HG03064 (cell line): ENCODE measurements around the gene B3GNT9.
A peak's percentile ranks its signal among the peaks of the same experiment; 100 is the strongest.

ENCODE experiments used
- ATAC-seq: cut with Tn5 transposase; IDR thresholded peaks from one replicate; pipeline ENCODE4 v1.9.1; 2021; ENCODE audit warnings: low read depth; ENCODE audit not compliant: unreplicated experiment

Gene B3GNT9

DNA sequence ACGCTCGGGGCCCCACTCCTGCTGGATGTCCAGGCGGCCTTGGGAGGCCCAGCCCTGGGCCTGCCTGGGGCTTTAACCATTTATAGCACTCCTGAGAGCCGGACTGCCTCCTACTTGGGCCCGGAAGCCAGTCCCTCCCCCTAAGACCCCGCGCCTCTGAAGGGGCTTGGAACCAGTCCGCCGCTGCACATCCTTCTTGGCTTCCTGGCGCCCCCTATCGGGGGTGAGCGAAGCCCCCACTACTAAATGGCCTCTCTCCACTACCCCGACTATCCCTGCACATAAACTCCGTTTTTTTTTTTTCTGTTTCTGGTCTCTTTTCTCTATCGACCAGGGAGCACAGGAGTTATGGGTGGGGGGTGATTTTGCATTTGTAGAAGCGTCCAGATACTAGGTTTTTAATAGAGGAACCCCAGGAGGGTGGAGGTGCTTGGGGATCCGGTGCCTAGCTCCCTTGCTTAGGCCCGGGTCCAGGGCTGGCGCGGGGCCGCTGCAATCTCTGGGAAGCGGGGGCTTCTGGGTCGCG lies 18.9 kb upstream of the B3GNT9 start:
- peak; percentile 4 for ATAC-seq

DNA sequence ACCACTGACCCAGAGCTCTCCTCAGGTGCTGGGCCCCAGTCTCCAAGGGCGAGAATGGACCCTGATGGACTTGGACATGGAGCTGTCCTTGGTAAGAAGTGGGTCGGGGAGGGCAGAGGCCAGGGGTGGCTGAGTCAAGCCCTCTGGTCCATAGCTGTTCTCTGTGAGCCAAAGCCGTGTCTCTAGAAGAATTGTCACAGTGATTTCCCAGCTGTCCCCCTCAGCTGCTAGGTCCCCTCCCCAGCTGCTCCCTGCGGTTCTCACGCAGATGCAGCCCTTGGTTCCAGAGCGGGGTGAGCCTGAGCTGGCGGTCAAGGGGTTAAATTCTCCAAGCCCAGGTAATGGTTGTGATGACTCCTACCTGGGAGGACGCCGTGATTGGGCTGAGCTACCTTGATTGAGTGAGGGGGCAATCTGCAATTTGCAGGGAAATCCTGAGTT lies 18.2 kb upstream of the B3GNT9 start:
- no peak for ATAC-seq

DNA sequence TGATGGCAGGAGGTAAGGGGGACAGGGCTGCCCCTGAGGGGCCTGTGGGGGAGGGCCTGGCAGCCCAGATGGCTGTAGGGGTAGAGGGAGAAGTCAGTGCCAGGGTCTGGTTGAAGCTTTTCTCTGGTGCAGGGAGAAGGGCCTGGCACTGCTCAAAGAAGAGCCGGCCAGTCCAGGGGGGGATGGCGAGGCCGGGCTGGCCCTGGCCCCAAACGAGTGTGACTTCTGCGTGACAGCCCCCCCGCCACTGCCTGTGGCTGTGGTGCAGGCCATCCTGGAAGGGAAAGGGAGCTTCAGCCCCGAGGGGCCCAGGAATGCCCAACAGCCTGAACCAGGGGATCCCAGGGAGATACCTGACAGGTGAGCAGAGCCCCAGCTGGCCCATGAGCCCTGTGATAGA lies 16.8 kb upstream of the B3GNT9 start:
- no peak for ATAC-seq

- no peak for ATAC-seq
Measured at GRCh38 chr16:67166598-67167168, 15.9 kb upstream of the B3GNT9 start.

- ATAC-seq: no peak
Measured at GRCh38 chr16:67166110-67166547, 15.3 kb upstream of the B3GNT9 start.

GRCh38 chr16:67165121-67166078 lies 14.6 kb upstream of the B3GNT9 start:
- no peak for ATAC-seq

- no peak for ATAC-seq
Measured at GRCh38 chr16:67164599-67165061, 13.8 kb upstream of the B3GNT9 start, which contains the start of gene HSF4. Gene HSF4, plus strand, starts transcription at chr16:67164745. Its CDS starts 67 bp downstream, at chr16:67164812.

DNA sequence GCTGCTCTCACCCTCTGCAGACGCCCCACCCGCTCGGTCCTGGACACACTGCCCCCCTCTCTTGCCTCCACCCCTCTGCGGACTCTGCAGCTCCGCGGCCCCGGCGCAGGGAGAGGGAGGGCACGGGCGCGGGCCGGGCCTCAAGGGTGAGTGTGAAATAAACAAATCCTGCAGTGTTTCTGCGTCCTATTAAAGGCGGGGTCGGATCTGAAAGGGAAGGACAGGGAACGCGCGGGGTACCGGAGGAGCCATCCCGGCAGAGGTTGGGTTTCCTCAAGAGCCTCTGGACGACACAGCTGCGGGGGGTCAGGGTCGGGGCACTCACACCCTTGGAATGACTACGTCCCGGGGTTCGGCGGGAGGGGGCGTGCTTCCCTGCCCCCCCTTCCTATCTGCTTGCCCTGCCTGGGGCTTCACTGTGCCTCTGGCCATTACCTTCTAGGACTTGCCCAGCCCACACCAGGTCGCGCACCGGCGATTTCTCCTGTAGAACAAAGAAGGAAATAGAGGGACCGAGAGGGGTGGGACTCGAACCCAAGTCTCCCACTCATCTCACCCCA lies 13.3 kb upstream of the B3GNT9 start:
- ATAC-seq: no peak

DNA sequence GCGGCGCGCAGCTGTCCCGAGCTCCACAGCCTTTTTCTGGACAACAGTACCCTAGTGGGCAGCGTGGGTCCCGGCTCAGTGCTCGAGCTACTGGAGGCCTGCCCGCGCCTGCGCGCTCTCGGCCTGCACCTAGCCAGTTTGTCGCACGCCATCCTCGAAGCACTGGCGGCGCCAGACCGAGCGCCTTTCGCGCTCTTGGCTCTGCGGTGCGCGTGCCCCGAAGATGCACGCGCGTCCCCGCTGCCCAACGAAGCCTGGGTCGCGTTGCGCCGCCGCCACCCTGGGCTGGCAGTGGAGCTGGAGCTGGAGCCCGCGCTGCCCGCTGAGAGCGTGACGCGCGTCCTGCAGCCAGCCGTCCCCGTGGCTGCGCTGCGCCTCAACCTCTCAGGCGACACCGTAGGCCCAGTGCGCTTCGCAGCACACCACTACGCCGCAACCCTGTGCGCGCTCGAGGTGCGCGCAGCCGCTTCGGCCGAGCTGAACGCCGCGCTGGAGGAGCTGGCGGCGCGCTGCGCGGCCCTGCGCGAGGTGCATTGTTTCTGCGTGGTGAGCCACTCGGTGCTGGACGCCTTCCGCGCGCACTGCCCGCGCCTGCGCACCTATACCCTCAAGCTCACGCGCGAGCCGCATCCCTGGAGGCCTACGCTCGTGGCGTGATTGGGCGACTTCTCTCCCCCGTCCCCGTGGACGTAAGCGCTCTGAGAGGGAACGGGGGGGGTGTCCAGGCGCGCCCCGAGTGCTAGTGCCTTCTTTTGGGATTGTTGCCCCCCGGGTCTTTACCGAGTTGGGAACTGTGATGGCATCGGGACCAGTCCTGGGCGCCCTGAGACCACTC lies 12.6 kb upstream of the B3GNT9 start:
- ATAC-seq: no peak

DNA sequence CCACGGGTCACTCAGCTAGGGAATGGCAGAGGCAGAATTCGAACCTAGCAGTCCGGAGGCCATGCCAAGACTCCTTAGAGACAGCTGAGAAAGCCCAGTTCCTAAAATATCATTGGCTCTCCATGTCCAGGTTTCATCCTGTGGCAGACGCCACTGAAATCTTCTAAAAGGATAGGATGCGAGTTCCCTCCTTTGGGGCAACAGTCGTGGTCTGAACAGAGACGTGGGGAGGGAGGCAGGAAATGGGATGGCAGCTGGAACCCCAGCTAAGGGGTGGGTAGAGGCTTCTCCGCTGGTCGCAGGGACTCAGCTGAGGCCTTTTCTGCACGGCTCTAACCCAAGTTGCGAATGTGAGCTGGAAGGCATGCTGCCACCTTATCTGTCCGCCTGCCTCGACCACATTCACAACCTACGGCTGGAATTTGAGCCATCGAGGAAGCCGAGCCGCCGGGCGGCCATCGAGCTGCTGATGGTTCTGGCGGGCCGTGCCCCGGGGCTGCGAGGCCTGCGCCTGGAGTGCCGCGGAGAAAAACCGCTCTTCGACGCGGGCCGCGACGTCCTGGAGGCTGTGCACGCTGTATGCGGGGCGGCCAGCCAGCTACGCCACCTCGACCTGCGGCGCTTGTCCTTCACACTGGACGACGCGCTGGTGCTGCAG lies 11.8 kb upstream of the B3GNT9 start:
- no peak for ATAC-seq

DNA sequence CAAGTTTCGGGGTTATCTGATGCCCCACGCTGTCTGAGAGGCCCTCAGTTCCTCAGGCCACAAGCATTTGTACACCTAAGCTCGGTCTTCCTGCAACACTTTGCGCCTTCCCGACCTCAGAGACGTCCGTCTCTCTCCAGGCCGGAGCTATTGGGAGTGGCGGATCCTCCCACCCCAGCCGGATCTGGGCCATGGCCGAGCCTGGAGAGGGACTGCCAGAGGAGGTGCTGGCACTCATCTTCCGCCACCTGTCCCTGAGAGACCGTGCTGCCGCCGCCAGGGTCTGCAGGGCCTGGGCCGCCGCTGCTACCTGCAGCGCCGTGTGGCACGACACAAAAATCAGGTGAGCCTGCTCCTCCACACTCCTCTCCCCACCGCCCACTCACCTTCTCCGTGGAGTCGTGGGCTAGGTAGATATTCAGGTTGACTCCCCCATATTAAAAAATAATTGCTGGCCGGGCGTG lies 10.8 kb upstream of the B3GNT9 start:
- ATAC-seq: no peak

DNA sequence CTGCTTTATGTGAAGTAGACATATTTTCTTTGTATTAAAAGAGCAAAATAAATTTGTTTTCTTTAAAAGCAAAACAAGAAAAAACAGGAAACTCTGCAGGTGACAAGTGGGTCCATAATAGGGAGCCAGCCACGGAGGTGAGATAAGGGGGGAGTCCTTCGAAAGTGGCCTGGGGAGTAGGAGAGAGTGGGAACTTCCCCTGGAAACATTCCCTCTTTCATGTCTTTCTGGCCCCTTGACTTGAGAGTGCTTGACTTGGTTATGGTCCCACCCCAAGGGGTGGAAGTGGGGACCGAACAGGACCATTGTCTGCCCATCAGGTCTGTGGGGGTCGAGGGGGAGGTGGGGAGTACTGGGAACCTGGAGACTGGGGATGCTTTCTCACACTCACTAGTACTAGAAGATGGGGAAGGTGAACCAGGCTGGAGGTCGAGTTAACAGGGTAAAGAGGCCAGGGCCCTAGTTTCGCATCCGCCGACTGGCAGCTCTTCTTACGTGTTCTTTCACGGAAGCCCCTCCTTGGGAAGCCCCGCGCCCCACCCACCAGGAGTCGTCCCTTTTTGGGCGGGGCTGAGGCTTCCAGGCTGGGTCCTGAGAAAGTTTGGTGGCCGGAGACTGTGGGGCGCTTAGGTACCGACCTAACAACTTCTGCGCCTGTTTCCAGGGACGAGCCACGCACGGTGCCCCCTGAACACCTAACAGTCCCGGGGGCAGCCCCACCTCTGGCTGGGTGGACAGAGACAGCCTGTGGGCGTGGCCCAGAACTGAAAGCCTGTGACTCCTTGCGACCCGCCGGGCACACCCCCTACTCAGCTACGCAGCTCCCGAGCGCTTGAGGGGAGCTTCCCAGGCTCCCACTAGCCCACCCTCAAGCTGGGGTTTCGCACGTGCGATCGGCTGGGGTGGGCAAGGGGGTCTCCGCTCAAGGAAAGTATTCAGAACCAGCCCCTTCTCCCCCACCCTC lies 8.1 kb upstream of the B3GNT9 start:
- ATAC-seq: peak; percentile 34

DNA sequence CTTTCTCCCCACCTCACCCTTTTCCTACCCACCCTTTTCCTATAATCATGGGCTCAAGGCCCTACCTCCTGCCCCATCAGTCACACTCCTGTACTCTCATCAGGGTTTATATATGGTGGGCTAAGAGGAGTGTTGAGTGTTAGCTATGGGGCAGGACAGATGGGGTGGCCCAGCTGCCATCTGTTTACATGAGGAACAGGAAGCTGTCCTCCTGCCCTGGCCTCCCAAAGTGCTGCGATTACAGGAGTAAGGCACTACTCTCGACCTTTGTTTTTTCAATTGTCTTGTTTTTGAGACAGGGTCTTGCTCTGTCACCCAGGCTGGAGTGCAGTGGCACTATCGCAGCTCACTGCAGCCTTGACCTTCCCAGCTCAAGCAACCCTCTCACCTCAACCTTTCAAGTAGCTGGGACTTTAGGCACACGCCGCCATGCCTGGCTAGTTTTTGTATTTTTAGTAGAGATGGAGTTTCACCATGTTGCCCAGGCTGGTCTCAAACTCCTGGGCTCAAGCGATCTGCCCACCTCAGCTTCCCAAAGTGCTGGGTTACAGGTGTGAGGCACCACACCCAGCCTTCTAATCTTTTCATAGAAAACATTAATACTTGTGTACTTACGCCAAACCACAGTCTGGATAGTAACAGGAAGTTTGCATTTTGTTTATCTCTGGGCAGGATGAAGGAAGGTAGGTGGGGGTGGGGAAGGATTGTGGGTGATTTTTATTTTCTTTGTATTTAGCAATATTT lies 7.3 kb upstream of the B3GNT9 start:
- ATAC-seq: no peak

DNA sequence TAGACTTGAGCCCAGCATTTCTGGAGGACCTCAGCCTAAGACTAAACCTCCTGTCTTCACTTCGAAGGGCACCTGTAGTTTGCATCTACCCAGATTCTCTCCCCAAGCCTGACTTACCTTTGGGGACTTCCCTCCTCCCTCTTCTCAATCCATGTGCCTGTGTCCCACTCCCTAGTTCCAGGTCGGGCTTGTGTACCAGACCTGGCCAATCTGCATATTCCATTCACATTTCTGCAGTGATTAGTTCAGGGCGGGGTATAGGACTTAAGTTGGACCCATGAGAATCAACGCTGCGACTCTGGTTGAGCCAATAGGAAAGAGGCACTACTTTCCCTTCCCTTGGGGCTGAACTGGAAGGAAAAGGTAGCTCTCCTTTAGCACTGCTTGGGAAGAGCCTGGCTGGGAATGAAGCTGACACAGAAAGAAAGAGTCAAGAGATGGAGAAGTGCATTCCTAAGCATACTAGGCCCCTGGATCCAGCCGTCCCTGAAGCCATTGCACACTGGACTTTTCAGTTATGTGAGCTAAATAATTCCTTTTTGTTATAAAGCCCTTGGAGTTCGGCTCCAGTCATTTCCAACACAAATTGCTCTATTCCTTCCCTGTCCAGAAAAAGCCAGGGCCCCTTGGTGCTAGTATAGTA lies 6.4 kb upstream of the B3GNT9 start:
- ATAC-seq: no peak

GRCh38 chr16:67156143-67156844 lies 5.5 kb upstream of the B3GNT9 start:
- ATAC-seq: no peak

DNA sequence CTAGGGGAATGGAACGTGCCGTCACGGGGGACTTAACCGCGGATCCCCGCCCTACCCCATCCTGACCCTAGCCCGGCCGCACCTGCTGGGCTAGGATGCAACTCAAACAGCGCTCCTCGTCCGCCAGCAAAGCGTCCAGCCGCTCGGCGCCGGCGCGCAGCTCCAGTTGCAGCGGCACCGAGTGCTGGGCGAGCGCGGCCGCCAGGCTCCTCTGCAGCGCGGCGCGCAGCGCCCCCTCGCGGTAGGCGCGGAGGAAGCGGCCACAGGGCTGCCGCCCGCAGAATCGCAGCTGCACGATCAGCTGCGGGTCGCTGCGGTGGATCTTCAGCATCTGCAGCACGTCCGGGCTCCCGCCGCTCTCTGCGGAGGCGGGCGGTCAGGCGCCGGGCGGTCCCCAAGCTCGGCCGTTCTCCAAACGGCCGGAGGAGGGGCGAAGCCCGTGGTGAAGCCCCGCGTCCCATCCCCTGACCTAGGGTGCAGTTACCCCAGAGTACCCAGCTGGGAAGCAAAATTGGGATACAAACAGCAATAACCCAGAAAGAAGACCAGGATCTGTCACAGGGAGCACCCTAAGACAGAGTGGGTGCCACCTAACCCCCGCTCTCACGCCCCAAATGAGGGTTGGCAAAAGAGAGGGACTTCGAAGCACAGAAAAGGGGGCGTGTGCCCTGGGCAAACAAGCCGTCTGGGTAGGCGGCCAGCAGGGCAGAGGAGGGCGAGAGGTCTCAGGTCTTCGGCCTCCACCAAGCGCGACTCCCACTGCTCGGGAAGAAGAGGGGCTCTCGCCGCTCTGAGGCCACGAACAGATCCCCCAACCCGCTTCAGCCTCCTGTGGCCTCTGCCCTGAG lies 4.7 kb upstream of the B3GNT9 start:
- ATAC-seq: no peak
